H7 (cell line): ENCODE data around the gene BPIFA3. TPM values are rescaled to one million over a fixed set of nuclear protein-coding genes. Genes with fewer than 3 reads are reported as not detected.

Experiments used
- DNase-seq: peaks from one replicate; pipeline ENCODE4 v3.0.0; 2012
- H3K27me3 ChIP-seq: 2 replicates; pipeline ENCODE4 v1.6.0; 2011; ENCODE audit warnings: mild to moderate bottlenecking, low read length; ENCODE audit not compliant: control insufficient read depth, insufficient read depth
- H3K36me3 ChIP-seq: replicated peaks from 2 replicates; pipeline ENCODE4 v1.5.1; 2011; ENCODE audit warnings: low read length; ENCODE audit not compliant: control insufficient read depth, insufficient read depth
- H3K4me3 ChIP-seq: 2 replicates; pipeline ENCODE4 v1.5.1; 2011; ENCODE audit warnings: low read depth, mild to moderate bottlenecking, control low read depth, low read length, moderate library complexity; ENCODE audit not compliant: insufficient read depth
- total RNA-seq: library from RNA; depleted of rRNA; stranded (reverse); fragments of >200 nt; shearing (Covaris generic); gene quantifications from 2 replicates; pipeline ENCODE4 v1.2.3, GENCODE V29; 2014; rRNA removed

Gene BPIFA3
- total RNA-seq, 1 experiment from 2014 or later = not detected

DNA sequence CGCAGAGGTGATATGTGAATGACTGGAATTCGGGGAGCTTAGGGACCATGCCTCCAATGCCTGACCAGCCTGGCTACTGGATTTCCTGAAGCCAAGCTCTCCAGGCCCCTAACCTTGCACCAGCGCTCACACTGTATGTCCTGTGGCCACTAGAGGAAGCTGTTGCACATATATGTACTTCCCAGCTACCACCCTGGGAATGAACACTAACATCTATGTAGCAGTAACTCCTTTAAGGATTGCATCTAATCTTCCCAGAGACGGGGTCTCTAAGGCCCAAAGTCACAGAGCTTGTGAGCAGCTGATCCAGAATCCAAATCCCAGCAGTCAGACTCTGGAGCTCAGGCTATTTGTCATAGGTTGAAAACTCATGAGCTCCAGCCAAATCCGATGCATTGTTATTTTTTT lies 45.5 kb downstream of the BPIFA3 start:
- DNase-seq = peak; percentile 67
- H3K4me3 ChIP-seq = no peak overlapping the region
- no peaks in the 10 kb centered on the region for H3K36me3 ChIP-seq
- no peaks in the 10 kb centered on the region for H3K27me3 ChIP-seq

DNA sequence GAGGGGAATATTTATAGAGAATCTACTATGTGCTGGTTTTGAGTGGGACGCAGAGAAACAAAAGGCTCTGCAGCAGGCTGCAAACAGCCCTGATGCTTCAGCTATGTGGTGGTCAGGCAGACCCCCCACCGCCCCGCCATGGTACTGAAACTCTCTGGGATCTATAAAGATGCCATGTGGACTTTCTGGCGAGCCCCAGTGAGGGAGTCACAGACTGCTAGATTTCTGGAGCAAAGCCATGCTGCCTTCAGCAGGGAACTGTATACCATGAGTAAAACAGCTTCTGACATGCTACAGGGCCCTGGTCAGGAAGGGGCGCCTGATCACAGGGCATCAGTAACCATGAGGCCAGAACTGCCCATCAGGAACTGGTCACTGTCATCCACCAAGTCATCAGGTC lies 46.6 kb downstream of the BPIFA3 start:
- H3K36me3 ChIP-seq = no peaks in the 10 kb centered on the region
- H3K4me3 ChIP-seq = no peak overlapping the region
- H3K27me3 ChIP-seq = no peaks in the 10 kb centered on the region
- no peak for DNase-seq

DNA sequence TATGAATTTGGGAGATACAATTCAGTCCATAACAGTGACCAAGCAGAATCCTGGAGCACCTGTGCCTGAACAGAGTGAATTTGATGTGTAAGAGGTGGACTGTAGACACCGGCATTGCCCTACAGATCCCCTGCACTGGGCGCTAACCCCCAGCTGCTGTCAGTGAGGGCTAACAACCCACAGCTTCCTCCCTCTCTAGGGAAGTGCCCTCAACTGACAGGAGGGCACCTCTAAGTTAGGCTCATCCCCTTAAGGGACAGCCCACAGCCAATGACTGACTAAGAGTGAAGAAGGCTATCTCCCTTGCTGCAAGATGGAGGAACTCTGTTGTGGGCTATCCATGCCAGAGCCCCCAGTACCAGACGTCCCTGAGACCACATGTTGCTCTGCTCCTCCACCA lies 50.5 kb downstream of the BPIFA3 start:
- DNase-seq = no peak
- H3K27me3 ChIP-seq = no peaks in the 10 kb centered on the region
- no peak overlapping the region for H3K4me3 ChIP-seq
- H3K36me3 ChIP-seq = no peaks in the 10 kb centered on the region

GRCh38 chr20:33272155-33272873 lies 55.2 kb downstream of the BPIFA3 start:
- H3K36me3 ChIP-seq = no peaks in the 10 kb centered on the region
- no peak for DNase-seq
- H3K27me3 ChIP-seq = no peaks in the 10 kb centered on the region
- H3K4me3 ChIP-seq = no peak overlapping the region

DNA sequence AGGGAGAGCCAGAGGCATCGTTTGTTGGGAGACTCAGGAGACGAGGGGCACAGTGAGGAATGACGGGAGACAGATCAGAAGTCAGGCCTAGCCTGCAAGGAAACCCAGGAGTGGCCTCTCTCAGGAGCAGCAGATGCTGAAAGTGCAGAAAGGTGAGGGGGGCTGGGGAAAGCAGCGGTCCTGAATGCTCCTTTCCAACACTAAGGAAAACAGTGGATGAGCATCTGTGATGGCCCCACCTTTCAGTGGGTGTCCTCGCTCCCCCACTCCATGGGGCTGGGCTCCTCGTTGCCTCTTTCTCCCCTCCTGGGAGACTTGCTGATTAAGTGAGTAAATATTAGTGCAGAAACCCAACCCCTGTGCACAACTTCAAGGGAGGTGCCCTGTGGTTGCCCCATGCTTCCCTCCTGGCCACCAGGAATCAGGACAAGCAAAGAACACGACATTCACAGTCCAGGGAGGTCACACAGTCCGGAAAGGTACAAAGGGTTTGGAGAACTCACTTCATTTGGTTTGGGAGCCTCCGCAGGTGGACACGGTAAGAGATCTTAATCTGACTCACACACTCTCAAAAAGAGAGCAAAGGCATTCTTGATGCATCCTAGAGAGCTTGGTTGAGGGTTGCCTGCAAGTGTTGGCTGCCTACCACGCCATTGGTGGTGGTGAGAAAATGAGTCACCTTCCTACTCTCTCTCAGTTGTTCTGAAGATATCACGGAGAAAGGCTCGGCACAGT lies 56.1 kb downstream of the BPIFA3 start:
- H3K36me3 ChIP-seq = no peaks in the 10 kb centered on the region
- DNase-seq = no peak
- no peak overlapping the region for H3K4me3 ChIP-seq
- no peaks in the 10 kb centered on the region for H3K27me3 ChIP-seq

DNA sequence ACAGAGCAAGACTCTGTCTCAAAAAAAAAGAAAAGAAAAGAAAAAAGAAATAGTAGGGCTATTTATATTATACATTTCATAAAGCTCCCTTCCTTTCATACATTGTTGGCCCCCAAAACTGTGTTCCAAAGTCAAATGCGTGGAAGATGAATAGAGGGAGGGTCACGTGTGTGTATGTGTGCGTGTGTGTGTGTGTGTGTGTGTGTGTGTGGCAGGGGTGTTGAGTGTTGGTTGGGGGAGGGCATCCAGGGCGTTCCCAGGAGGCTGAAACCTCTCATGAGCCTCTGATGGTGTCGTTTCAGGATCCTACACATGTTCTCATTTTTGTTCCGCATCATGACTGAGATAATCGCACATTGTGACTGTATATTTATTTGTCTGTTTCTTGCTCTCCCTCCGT lies 58.1 kb downstream of the BPIFA3 start:
- H3K27me3 ChIP-seq = no peaks in the 10 kb centered on the region
- DNase-seq = no peak
- no peaks in the 10 kb centered on the region for H3K36me3 ChIP-seq
- H3K4me3 ChIP-seq = no peak overlapping the region

DNA sequence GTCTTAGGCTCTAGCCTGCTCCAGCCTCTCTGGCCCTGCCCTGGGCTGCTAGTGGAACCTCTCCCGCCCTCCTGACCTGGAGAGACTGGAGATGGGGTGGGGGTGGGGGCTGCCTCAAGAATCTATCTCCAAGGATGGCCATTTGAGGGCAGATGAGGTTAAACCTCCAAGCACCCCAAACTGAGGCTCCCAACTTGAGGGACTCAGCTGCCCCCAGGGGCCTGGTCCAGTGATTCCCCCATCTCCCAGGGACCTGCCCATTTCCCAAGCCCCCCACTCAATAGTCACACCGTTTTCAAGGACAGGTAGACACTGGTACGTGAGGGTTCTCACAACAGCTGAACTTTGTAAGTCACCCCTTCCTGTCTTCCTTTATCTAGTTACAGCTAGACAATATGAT lies 58.7 kb downstream of the BPIFA3 start:
- Histone ChIP-seq H3K4me3 (no peak overlapping the region), H3K36me3 (no peaks in the 10 kb centered on the region), H3K27me3 (no peaks in the 10 kb centered on the region)
- DNase-seq = no peak

DNA sequence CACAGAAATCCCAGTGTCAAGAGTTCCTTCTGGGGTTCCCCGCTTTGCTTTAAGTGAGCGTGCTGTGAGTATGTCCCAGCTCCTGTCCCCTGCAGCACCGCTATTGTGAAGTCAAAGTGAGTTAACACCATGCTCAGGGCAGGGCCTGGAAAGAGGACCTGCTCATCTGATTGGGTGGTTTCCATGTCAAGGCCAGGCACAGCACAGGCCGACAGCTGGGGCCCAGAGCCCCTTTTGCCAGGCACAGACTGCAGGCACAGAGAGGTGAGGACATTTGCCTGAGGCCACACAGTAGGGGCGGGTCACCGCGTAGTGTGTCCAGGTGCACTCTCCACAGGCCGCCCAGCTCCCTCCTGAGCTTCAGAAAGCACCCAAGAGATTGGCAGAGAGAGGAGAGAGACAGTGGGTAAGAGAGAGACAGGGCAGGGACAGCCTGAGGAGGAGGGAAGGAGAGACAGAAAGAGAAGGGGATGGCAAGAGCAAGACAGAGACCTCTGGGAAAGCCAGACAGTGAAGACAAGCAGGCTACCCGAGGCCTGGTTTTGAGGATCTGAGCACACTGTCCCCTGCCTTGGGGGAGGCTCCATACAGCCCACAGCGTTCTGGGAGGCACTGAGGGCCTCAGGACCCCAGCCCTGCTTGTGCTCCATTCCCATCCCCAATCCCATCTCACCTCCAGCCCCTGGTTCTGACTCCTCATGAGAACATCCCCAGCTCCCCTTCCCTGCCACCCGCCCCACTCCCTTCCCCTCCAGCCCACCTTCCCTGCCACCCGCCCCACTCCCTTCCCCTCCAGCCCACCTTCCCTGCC lies 59.4 kb downstream of the BPIFA3 start:
- Histone ChIP-seq H3K4me3 (no peak overlapping the region), H3K27me3 (no peaks in the 10 kb centered on the region), H3K36me3 (no peaks in the 10 kb centered on the region)
- DNase-seq = peak; percentile 53

Other genes starting within 250 kb of the BPIFA3 start
- gene SUN5, start 212.9 kb upstream of the BPIFA3 start, total RNA-seq = not detected in 2 replicates
- gene BPIFB2, start 209.6 kb upstream of the BPIFA3 start, total RNA-seq = not detected in 2 replicates
- gene BPIFB6, start 185.7 kb upstream of the BPIFA3 start, total RNA-seq = not detected in 2 replicates
- gene BPIFB3, start 163.4 kb upstream of the BPIFA3 start, total RNA-seq = not detected in 2 replicates
- not detected in 2 replicates for gene BPIFB4, start 137.7 kb upstream of the BPIFA3 start, total RNA-seq
- gene BPIFA2, start 49.2 kb upstream of the BPIFA3 start, total RNA-seq = not detected in 2 replicates
- not detected in 2 replicates for gene BPIFA1, start 18.6 kb downstream of the BPIFA3 start, total RNA-seq
- gene BPIFB1, start 65.9 kb downstream of the BPIFA3 start, total RNA-seq = not detected in 2 replicates
- 49.9 and 57.2 TPM in 2 replicates for gene CDK5RAP1, start 184.2 kb downstream of the BPIFA3 start, total RNA-seq
- 3.8 and 6.0 TPM in 2 replicates for gene SNTA1, start 226.4 kb downstream of the BPIFA3 start, total RNA-seq